K562 (cell line): Measurements from ENCODE around the gene TNFRSF6B. TPM values are rescaled to one million over a fixed set of nuclear protein-coding genes. Genes with fewer than 3 reads are reported as not detected.
A peak's percentile ranks its signal among the peaks of the same experiment; 100 is the strongest.

ENCODE experiments used
- ATF7 ChIP-seq: fragments of 450-650 bp; IDR thresholded peaks from 2 replicates; pipeline ENCODE4 v1.7.1; 2014; ENCODE audit warnings: mild to moderate bottlenecking, moderate library complexity
- CBX3 ChIP-seq, 2 experiments: IDR thresholded peaks; 1 replicate in 1 of 2; 2 replicates in 1 of 2; pipeline ENCODE4 v1.6.1; 2012; ENCODE audit warnings: inconsistent platforms in 2 of 2, low read length in 2 of 2, borderline replicate concordance in 1 of 2, control low read depth in 1 of 2
- CBX8 ChIP-seq: fragments of 200-600 bp; sonication (generic); IDR thresholded peaks from 2 replicates; pipeline ENCODE4 v1.6.1; 2012; ENCODE audit warnings: borderline replicate concordance, mixed run types, low read depth, mild to moderate bottlenecking, moderate library complexity, mixed read lengths, low read length, control low read depth, inconsistent platforms; ENCODE audit not compliant: poor library complexity, severe bottlenecking; ENCODE audit errors: extremely low read depth
- CXXC5 ChIP-seq: fragments of 250-450 bp; sonication (Bioruptor Pico); IDR thresholded peaks from 2 replicates; pipeline ENCODE4 v1.8.0; 2022; ENCODE audit warnings: inconsistent platforms, mild to moderate bottlenecking, moderate library complexity
- EHMT2 ChIP-seq: fragments of 450-650 bp; IDR thresholded peaks from 2 replicates; pipeline ENCODE4 v1.6.1; 2018; ENCODE audit warnings: antibody characterized with exemption
- KDM1A ChIP-seq, 2 experiments: fragments of 450-650 bp; IDR thresholded peaks; 2 replicates each; pipeline ENCODE4 v1.6.1; 2016; ENCODE audit warnings: mild to moderate bottlenecking in 2 of 2
- KLF1 ChIP-seq: fragments of 450-650 bp; IDR thresholded peaks from 2 replicates; pipeline ENCODE4 v1.6.1; 2016; ENCODE audit warnings: missing genetic modification characterization, missing compliant biosample characterization
- MCM5 ChIP-seq: fragments of 450-650 bp; IDR thresholded peaks from 2 replicates; pipeline ENCODE4 v1.6.1; 2016; ENCODE audit warnings: low read depth
- MYBL2 ChIP-seq, 2 experiments: fragments of 450-650 bp in 1 of 2; sonication (generic) in 1 of 2; formaldehyde crosslinking in 1 of 2; IDR thresholded peaks; 2 replicates each; pipeline versions ENCODE4 v1.6.1 to v1.8.1; 2017 to 2022; ENCODE audit warnings: borderline replicate concordance in 1 of 2, inconsistent platforms in 1 of 2, low read depth in 1 of 2, mild to moderate bottlenecking in 1 of 2, missing genetic modification reagents in 1 of 2, moderate library complexity in 1 of 2
- POLR3A ChIP-seq: IDR thresholded peaks from 2 replicates; pipeline ENCODE4 v1.6.1; 2011; ENCODE audit warnings: borderline replicate concordance, mild to moderate bottlenecking, moderate library complexity; ENCODE audit not compliant: insufficient read length, insufficient read depth; ENCODE audit errors: extremely low read depth
- SRSF3 ChIP-seq: fragments of 200-400 bp; formaldehyde crosslinking; IDR thresholded peaks from 2 replicates; pipeline ENCODE4 v1.6.1; 2016; ENCODE audit warnings: mild to moderate bottlenecking, low read length, moderate library complexity; ENCODE audit not compliant: insufficient read depth
- TAL1 ChIP-seq: fragments of 450-650 bp; IDR thresholded peaks from 2 replicates; pipeline ENCODE4 v1.6.1; 2016; ENCODE audit warnings: mild to moderate bottlenecking
- THAP12 ChIP-seq: fragments of 250-450 bp; sonication (Bioruptor Pico); IDR thresholded peaks from 2 replicates; pipeline ENCODE4 v1.9.0; 2021; ENCODE audit warnings: mild to moderate bottlenecking, inconsistent platforms
- ZNF184 ChIP-seq: sonication (generic); formaldehyde crosslinking; IDR thresholded peaks from 2 replicates; pipeline ENCODE4 v1.5.0; 2020; ENCODE audit warnings: missing genetic modification reagents
- ZNF639 ChIP-seq, 2 experiments: fragments of 200-800 bp in 1 of 2; sonication (Bioruptor generic) in 1 of 2; sonication (generic) in 1 of 2; formaldehyde crosslinking in 1 of 2; IDR thresholded peaks in 1 of 2; conservative IDR thresholded peaks in 1 of 2; 2 replicates each; pipeline versions ENCODE4 v1.5.0 to v1.6.1; 2016 to 2020; ENCODE audit warnings: missing compliant biosample characterization in 1 of 2, missing genetic modification characterization in 1 of 2, missing genetic modification reagents in 1 of 2
- ZNF77 ChIP-seq: fragments of 250-450 bp; sonication (Bioruptor Pico); IDR thresholded peaks from 2 replicates; pipeline ENCODE4 v1.5.0; 2020
- polyA plus RNA-seq, 8 experiments: library from polyadenylated mRNA; depleted of rRNA in 4 of 8; stranded (reverse) in 5 of 8; unstranded in 3 of 8; fragments of >200 nt; fragmentation: Nextera tagmentation in 2 of 8; fragmentation: Illumina TruSeq in 1 of 8; extraction: Ambion mirVana in 2 of 8; extraction: Trizol in 1 of 8; gene quantifications; 2 replicates each; pipeline versions ENCODE4 v1.2.1 to v1.2.3, GENCODE V29; 2011 to 2014; ENCODE audit warnings: inconsistent platforms in 1 of 8, missing spikeins in 1 of 8
- total RNA-seq, 7 experiments: library from RNA; depleted of rRNA in 6 of 7; stranded (reverse); fragments of >200 nt in 6 of 7; fragmentation: Illumina TruSeq in 2 of 7; extraction: Trizol in 2 of 7; gene quantifications; 2 replicates each; pipeline versions ENCODE4 v1.2.1 to v1.2.3, GENCODE V29; 2011 to 2021; ENCODE audit warnings: low replicate concordance in 1 of 7
- TF ChIP-seq, protein P1 (sequence below), 2 experiments: IDR thresholded peaks; 2 replicates each; pipeline ENCODE4 v1.6.1; 2011; ENCODE audit warnings: borderline replicate concordance in 1 of 2, control low read depth in 1 of 2, low read depth in 1 of 2, low read length in 1 of 2, mild to moderate bottlenecking in 1 of 2, mixed read lengths in 1 of 2, moderate library complexity in 1 of 2; ENCODE audit not compliant: insufficient read depth in 1 of 2, insufficient read length in 1 of 2, poor library complexity in 1 of 2, severe bottlenecking in 1 of 2; ENCODE audit errors: extremely low read depth in 1 of 2

Gene TNFRSF6B
- total and polyA plus RNA-seq, 9 of the 15 experiments (the other 6 are each of a cell fraction or from before 2014, with no cell fraction given): 0.10 to 3.5 (median 0.32) TPM; not detected in 6

- TF ChIP-seq SRSF3: no peak
- no peak for TF ChIP-seq ZNF184
- no peak for TF ChIP-seq EHMT2
- TF ChIP-seq CXXC5 (CRISPR knock-in tag): peak; percentile 46
- no peak for TF ChIP-seq THAP12 (CRISPR knock-in tag)
- no peak for TF ChIP-seq ZNF77
- TF ChIP-seq CBX8: no peak
- no peak for TF ChIP-seq MCM5
- no peak for TF ChIP-seq CBX3 (IDR thresholded peaks at IDR 0.05; ENCODE audit: borderline replicate concordance in 1 of 2, low read length in 2 of 2)
- no peak for TF ChIP-seq ZNF639 (CRISPR knock-in tag; conservative IDR thresholded peaks at IDR 0.05 in 1 of 2, IDR thresholded peaks at IDR 0.05 in 1 of 2)
- TF ChIP-seq KDM1A (IDR thresholded peaks at IDR 0.05): peak; percentile 26 to 55; a peak in 2 of 4 replicates
- TF ChIP-seq, protein P1, sequence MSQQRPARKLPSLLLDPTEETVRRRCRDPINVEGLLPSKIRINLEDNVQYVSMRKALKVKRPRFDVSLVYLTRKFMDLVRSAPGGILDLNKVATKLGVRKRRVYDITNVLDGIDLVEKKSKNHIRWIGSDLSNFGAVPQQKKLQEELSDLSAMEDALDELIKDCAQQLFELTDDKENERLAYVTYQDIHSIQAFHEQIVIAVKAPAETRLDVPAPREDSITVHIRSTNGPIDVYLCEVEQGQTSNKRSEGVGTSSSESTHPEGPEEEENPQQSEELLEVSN (IDR thresholded peaks at IDR 0.05; ENCODE audit: borderline replicate concordance in 1 of 2, extremely low read depth in 1 of 2, insufficient read depth in 1 of 2, insufficient read length in 1 of 2, low read depth in 1 of 2, low read length in 1 of 2, poor library complexity in 1 of 2, severe bottlenecking in 1 of 2): no peak
- no peak for TF ChIP-seq KLF1 (tag)
- peak; percentile 56; the same call in 1 of the 2 replicates for TF ChIP-seq TAL1
- TF ChIP-seq MYBL2 (IDR thresholded peaks at IDR 0.05; ENCODE audit: low read depth): no peak
- no peak for TF ChIP-seq MYBL2 (CRISPR knock-in tag; IDR thresholded peaks at IDR 0.05; ENCODE audit: borderline replicate concordance)
- TF ChIP-seq ATF7: no peak
- TF ChIP-seq POLR3A: no peak
- TF ChIP-seq, all 486 proteins: peak for 8
Measured at GRCh38 chr20:63648190-63648589, 48.3 kb upstream of the TNFRSF6B start (continued).
